ENCODE measurements around the gene PPP1R27.

The PPP1R27 gene

GRCh38 chr17:81846743-81847689 is 12.2 kb upstream of the PPP1R27 start:
- no peak for TF ChIP-seq CTCF (IDR thresholded peaks at IDR 0.05; ENCODE audit: low read depth, low read length)
- no peak overlapping the region for H3K4me3 ChIP-seq (ENCODE audit: low read depth, low read length)

- no peak overlapping the region for H3K4me3 ChIP-seq (ENCODE audit: low read depth, low read length)
- TF ChIP-seq CTCF (IDR thresholded peaks at IDR 0.05; ENCODE audit: low read depth, low read length) = no peak
Observed at GRCh38 chr17:81845881-81846742, 11.3 kb upstream of the PPP1R27 start.

- no peak overlapping the region for H3K4me3 ChIP-seq (ENCODE audit: low read depth, low read length)
- TF ChIP-seq CTCF (IDR thresholded peaks at IDR 0.05; ENCODE audit: low read depth, low read length) = no peak
Observed at GRCh38 chr17:81845361-81845760, 10.5 kb upstream of the PPP1R27 start.

- no peak overlapping the region for H3K4me3 ChIP-seq (ENCODE audit: low read depth, low read length)
- no peak for TF ChIP-seq CTCF (IDR thresholded peaks at IDR 0.05; ENCODE audit: low read depth, low read length)
Observed at GRCh38 chr17:81844887-81845286, 10.0 kb upstream of the PPP1R27 start.

- no peak for TF ChIP-seq CTCF (IDR thresholded peaks at IDR 0.05; ENCODE audit: low read depth, low read length)
- no peak overlapping the region for H3K4me3 ChIP-seq (ENCODE audit: low read depth, low read length)
Observed at GRCh38 chr17:81844327-81844851, 9.5 kb upstream of the PPP1R27 start.

- no peak overlapping the region for H3K4me3 ChIP-seq (ENCODE audit: low read depth, low read length)
- no peak for TF ChIP-seq CTCF (IDR thresholded peaks at IDR 0.05; ENCODE audit: low read depth, low read length)
Observed at GRCh38 chr17:81843713-81844326, 9.0 kb upstream of the PPP1R27 start.
